Measurements from ENCODE around the gene STAT4.

- no peak for TF ChIP-seq GLI2 (tag by site-specific recombination; IDR thresholded peaks at IDR 0.05; ENCODE audit: borderline replicate concordance, low read depth)
- TF ChIP-seq ZNF324 (tag by site-specific recombination; IDR thresholded peaks at IDR 0.05), result no peak
- TF ChIP-seq ZBTB7A (tag by site-specific recombination; IDR thresholded peaks at IDR 0.05; ENCODE audit: low read depth), result no peak
- TF ChIP-seq ZBTB26 (tag by site-specific recombination; optimal IDR thresholded peaks at IDR 0.05), result no peak
- TF ChIP-seq CTCF (tag by site-specific recombination; IDR thresholded peaks at IDR 0.05), result no peak
- TF ChIP-seq KLF16 (tag by site-specific recombination; IDR thresholded peaks at IDR 0.05), result no peak
- TF ChIP-seq ZBTB48 (tag by site-specific recombination; IDR thresholded peaks at IDR 0.05), result no peak
- no peak for TF ChIP-seq ZBTB8A (tag by site-specific recombination; IDR thresholded peaks at IDR 0.05)
- no peak for TF ChIP-seq ATF2 (tag by site-specific recombination; IDR thresholded peaks at IDR 0.05; ENCODE audit: low read depth)
- TF ChIP-seq GLIS1 (tag by site-specific recombination; IDR thresholded peaks at IDR 0.05), result no peak
- no peak for TF ChIP-seq KLF10 (tag by site-specific recombination; IDR thresholded peaks at IDR 0.05)
- TF ChIP-seq ZNF10 (tag by site-specific recombination; IDR thresholded peaks at IDR 0.05), result no peak
Observed at GRCh38 chr2:191051177-191051576, 99.6 kb downstream of the STAT4 start.

Data from HEK293 (cell line).